GM19438 (cell line): ENCODE data around the gene GSE1.

Source experiments
- ATAC-seq: cut with Tn5 transposase; IDR thresholded peaks from one replicate; pipeline ENCODE4 v1.9.1; 2021; ENCODE audit warnings: low read depth; ENCODE audit not compliant: unreplicated experiment

GSE1 gene

DNA sequence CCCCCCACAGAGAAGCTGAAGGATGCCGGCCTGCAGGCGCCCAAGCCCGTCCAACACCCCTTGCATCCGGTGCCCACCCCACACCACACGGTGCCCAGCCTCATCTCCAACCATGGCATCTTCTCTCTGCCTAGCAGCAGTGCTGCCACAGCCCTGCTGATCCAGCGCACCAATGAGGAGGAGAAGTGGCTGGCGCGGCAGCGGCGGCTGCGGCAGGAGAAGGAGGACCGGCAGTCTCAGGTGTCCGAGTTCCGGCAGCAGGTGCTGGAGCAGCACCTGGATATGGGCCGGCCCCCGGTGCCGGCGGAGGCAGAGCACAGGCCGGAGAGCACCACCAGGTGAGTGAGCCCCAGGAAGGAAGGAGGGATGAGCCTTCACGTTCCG, 44.1 kb downstream of the GSE1 start:
- no peak for ATAC-seq

DNA sequence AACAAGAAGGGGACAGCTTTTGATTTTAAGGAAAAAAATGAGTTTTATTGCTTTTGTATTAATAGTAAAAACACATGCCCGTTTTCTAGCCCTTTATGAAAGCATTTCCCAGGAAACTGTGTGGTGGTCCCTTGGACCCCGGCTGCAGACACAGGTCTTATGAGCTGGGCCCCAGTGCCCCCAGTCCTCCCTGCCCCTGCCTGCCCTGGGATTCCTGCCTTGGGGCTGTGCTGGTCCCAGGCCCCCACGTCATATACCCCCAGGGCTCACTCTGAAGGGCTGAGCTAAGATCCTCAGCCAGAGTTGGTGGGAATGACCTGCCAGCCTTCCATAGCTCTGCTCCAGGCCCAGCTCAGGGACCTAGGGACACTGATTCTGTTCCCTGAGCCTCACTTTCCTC, 44.9 kb downstream of the GSE1 start:
- ATAC-seq, result no peak

DNA sequence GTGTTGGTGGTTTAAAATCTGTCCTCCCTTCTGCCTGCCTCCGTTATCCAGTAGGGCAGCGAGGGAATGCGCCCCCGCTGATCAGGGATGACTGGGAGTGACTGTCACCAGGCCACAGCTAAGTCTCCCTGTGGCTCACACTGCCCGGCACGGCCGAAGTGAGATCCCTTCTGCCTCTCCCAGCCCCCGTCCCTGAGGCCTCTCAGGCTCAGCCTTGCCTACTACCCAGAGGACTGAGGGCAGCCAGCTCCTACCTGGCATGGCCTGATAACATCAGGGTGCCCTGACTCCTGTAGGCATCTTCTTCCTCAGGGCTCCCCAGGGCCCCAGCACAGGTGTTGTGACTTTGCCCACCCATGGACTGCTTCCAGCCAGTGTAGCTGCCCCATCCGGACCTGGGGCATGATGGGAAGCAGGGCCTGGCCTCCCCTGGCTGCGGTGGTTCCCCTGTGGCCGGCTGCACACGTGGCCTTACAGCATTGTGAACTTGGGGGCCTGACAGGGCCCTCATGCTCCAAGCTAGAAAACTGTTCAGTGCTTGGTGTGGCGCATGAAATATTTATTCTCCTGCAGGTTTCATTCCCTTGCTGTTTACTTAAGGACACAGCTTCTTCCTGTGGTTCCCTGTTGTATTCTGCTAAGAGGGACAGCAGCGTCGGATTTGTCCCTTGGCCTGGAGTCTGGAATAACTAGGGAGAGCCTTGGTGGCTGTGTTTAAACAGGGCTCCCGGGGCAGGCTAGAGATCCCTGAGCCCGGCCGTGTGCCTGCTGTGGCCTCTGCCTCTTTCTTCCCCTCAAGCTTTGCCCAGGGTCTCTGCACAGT, 45.6 kb downstream of the GSE1 start:
- no peak for ATAC-seq

DNA sequence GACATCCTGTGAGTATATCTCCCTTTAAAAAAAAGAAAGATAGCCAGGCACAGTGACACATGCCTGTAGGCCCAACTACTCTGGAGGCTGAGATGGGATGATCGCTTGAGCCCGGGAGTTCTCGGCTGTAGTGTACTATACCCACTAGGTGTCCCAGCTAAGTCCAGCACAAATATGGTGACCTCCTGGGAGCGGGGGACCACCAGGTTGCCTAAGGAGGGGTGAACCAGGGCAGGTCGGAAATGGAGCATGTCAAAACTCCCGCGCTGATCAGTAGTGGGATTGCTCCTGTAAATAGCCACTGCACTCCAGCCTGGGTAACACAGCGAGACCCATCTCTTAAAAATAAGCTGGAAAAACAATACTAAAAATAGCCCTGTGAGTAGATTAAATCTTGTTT, 46.2 kb downstream of the GSE1 start:
- no peak for ATAC-seq

DNA sequence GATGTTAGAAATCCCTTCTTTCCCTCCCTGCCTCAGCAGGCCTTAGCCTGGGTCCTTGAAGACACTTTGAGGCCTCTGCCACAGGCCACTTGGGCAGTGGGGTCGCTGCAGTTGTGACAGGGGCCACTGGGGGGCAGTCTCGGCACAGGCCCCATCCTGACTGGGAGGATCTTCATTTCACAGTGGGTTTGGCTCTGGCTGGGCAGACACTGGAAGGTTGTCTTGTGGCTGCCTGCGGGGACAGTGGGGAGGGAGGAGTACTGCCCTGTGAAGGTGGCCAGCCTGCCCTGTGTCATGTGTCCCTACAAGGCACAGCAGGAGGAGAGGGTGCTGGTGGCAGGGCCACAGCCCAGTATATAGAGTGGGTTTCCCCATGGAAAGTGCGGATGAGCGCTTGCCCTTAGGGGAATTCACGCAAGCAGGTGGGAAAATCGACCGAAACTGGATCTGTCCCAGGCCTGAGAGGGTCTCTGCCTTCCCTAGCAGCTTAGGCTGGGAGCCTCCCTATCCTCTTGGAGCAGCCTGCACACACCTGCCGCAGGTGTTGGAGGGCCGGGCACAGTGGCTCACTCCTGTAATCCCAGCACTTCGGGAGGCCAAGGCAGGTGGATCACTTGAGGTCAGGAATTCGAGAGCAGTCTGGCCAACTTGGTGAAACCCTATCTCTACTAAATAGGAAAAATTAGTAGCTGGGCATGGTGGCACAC, 46.8 kb downstream of the GSE1 start:
- no peak for ATAC-seq

DNA sequence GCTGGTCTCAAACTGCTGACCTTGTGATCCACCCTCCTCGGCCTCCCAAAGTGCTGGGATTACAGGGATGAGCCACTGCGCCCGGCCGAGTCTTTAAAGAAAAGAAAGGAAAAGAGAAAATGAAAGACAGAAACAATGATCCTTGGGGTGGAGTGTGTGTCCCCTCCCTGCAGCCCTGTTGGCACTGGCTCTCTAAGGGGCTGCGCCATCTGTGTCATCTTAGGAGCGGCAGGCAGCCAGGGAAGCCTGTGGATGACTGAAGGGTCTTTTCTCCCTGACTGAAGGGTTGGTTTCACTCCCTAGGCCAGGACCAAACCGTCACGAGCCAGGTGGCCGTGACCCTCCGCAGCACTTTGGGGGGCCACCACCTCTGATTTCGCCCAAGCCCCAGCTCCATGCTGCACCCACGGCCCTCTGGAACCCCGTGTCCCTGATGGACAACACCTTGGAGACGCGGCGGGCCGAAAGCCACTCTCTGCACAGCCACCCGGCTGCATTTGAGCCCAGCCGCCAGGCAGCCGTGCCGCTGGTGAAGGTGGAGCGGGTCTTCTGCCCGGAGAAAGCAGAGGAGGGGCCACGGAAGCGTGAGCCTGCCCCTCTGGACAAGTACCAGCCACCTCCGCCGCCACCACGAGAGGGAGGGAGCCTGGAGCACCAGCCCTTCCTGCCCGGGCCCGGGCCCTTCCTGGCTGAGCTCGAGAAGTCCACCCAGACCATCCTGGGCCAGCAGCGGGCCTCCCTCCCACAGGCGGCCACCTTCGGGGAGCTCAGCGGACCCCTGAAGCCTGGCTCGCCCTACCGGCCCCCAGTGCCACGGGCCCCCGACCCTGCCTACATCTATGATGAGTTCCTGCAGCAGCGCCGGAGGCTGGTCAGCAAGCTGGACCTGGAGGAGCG, 48.0 kb downstream of the GSE1 start:
- ATAC-seq, result no peak

DNA sequence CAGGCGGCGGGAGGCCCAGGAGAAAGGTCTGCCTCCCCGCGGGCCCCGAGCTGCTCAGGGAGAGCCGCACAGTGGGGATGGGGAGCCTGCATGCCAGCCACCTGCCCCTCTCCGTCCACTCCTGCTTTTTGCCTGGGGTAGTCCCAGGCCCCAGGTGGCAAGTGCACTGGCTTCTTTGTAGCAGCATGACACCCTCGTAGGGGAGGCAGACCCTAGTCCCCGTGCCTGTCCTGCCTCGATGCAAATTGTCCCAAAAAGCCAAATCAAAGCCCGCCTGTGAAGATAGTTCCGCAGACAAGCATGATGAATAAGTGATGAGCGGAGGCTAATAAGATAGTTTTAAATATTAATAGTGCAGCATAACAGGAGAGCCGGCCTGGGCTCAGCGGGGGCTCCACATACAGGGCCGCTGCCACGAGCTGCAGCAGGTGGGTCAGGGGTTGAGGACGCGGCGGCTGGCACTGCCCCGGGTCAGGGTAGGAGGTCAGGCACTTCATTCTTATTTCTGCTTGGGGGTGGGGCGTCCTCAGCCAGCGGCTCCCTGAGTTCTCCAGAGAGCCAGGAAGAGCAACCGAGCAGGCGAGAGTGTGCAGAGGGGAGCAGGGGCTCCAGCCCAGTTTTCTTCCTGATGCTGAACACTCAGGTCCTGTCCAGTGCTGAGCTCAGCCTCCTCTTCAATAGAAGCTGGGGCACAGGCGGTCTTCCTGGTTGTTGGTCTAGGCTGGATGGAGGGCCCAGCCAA, 48.8 kb downstream of the GSE1 start:
- no peak for ATAC-seq

DNA sequence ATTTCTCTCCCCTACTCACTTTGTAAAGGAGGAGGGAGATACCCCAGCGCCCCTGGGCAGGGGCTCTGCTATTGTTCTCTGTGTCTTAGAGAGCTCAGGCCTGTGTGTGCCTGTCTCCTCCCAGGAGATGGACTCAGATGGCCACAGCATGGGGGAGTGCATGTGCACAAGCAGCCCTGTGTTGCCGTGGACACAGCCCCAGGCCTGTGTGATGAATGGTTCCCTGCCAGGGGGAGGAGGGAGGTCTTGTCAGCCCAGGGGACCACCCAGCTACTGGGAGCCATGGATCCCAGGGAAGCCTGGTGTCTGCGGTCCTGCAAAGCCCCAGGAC, 49.3 kb downstream of the GSE1 start:
- ATAC-seq, result no peak

DNA sequence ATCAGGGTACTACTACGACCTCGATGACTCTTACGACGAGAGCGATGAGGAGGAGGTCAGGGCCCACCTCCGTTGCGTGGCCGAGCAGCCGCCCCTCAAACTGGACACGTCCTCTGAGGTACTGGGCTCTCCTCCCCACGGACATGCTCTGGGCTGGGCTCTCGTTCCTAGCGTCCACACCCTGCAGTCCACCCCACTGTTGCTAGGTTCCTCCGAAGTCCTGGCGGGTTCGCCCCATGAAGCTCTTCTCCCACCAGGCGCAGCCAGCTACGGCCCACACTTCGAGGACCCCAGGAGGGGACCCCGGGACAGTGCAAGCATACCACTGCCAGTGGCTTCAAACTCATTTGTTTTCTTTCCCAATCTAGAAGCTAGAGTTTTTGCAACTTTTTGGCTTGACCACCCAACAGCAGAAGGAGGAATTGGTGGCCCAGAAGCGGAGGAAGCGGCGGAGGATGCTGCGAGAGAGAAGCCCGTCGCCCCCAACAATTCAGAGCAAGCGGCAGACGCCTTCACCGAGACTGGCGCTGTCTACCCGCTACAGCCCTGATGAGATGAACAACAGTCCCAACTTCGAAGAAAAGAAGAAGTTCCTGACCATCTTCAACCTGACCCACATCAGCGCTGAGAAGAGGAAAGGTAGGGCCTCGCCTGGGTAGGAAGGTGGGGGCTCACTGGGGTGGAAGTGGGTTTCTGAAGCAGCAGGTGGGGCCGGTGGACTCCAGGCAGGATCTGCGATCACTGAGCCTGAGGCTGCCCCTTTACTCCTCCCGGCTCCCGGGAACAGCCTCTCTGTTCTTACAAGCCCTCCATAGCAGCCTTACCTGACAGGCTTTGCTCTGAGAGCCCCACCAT, 50.1 kb downstream of the GSE1 start:
- no peak for ATAC-seq

DNA sequence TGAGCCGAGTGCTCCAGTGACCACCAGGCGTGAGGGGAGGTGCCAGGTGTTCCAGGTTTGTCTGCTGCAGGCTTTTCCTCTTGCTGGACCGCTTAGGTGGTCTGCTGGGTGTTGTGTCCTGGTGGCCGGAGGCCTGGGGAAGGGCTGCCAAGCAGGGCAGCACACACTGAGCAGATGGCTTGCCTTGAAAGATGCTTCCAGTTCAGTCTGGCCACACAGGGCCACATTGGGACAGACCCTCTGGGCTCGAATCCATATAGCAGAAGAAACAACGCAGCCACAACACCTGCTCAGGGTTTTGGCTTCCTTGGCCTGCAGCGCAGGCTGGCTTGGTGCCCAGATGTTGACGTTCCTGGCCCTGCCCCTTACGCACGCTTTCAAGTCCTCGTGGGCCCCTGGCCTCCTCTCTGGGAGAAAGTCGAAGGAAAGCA, 50.8 kb downstream of the GSE1 start:
- no peak for ATAC-seq

DNA sequence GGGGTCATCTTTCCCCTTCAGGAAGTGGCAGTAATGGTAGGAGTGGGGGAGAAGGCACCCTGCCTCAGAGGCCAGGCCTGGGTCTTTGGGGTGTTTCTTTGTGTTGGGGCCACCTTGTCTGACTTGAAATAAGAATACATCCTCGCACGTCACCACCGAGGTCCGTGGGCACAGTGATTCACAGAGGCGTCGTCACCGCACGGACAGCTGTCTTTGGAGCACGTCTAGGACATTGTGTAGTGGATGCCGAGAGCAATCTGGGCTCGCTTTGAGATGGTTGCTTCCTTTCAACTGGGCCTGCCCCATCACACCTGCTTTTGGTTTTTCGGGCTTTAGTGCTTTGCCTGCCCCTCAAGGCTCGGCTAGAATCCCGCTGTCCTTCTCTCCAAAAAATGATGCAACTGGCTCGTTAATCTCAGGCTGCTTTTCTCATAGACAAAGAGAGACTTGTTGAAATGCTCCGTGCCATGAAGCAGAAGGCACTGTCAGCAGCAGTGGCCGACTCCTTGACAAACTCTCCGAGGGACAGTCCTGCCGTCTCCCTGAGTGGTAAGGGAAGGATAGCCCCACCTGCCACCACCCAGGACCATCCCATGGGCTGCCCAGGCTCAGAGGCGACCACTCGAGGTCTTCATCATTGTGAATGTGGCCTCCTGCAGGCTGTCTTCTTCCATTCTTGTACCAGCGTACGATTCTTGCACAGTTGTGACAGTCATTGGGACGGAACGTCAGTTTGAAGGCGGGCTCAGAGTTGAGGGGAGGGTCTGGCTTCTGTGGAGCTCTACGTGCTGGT, 51.7 kb downstream of the GSE1 start:
- ATAC-seq, result no peak

DNA sequence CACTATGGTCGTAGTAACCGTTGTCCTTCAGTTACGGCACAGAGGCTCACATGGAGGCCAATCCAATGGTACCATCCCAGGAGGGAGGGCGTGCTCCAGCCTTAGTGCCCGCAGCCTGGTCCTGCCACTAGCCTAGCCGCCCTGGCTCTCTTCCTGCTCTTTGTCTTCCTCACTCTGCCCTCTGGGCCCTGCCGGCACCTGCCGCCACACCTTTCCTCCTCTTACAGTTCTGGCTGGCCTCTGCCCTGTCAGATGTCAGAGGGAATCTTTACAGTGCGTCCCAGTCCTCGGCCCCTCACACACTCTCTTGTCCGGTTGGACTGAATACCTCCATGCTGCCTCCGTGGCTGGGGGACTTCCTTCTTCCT, 52.2 kb downstream of the GSE1 start:
- ATAC-seq, result no peak

DNA sequence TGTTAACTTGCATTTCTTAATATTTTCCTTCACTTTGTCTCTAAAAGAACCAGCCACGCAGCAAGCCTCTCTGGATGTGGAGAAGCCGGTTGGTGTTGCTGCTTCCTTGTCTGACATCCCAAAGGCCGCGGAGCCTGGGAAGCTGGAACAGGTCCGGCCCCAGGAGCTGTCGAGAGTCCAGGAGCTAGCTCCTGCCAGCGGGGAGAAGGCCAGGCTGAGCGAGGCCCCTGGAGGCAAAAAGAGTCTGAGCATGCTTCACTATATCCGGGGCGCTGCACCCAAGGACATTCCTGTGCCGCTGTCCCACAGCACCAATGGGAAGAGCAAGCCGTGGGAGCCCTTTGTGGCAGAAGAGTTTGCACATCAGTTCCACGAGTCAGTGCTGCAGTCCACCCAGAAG, 52.8 kb downstream of the GSE1 start:
- ATAC-seq, result no peak

DNA sequence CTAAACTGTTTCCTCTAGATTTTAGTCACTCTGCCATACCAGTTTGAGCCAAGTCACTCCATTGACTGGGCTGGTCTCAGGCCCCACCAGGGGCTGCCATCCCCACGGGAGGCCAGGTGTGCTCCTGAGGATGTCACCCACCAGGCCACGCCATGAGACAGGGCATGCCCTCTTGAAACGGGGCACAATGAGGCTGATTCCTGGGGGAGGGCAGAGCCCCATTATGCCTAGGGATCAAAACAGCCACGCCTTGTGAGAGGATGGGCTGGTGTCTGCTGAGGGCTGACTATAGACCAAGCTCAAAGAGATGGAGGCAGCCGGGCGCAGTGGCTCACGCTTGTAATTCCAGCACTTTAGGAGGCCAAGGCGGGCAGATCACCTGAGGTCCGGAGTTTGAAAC, 54.1 kb downstream of the GSE1 start:
- ATAC-seq, result no peak

DNA sequence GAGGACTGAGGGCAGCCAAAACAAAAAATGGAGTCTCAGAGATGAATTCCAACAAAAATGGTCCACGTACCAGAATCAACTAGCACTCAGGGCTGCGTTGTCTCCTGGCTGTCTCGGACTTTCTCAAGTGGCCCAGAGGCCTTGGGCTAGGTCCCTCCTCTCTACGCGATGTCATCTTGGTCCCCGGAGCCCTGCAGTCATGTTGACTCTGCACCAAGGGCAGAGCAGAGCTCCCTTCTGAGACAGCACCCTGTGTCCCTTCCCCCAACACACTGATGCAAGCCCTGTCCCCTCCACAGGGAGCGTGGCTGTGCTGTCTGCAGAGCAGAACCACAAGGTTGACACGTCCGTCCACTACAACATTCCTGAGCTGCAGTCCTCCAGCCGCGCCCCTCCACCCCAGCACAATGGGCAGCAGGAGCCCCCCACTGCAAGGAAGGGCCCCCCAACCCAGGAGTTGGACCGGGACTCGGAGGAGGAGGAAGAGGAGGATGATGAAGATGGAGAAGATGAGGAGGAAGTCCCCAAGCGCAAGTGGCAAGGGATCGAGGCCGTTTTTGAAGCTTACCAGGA, 54.8 kb downstream of the GSE1 start:
- ATAC-seq, result no peak

DNA sequence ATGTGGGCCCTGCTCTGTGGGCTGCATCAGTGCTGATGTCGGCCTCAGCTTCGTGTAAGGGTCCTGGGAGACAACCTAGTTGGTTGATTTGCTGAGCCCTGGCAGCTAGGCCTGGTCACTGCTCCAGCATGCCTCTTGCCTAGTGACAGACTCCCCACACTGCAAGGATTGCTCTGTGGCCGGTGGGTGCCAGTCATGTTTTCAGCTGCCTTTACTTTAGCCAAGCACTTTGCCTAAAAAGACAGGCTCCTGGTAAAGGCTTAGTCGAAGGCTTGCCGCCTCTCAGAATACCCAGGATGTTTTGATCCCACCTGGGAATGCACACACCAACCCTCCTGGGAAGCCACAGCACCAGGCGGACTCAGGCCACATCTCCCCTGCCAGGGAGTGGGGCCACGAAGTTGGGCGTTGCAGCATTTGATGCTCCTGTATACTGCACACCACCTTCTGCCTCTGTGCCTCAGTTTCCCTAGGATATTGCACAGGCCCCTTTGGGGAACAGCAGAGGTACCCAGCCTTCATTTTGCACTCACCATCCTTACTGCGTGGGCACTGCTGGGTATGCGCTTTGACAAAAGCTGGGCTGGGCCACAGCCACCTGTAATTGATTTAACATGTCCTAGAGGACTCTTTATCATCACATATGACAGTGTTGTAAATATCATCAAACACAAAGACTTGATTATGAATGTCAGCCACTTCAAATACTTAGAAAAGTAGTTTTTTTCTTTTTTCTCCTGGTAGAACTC, 55.7 kb downstream of the GSE1 start:
- ATAC-seq, result no peak

DNA sequence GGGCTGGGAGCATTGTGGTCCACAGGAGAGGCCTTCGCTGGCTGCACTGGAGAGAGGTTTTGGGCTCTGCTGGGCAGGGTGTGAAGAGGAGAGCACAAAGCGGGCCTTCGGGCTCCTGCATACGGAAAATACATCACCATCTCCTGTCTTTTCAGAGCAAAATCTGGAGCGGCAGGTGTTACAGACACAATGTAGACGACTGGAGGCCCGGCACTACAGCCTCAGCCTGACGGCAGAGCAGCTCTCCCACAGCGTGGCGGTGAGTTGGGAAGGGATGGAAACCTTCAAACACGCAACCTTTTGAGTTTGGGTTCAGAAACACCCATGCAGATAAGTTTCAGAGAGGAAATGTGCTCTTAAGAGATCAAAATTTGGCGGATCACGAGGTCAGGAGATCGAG, 57.7 kb downstream of the GSE1 start:
- ATAC-seq, result no peak
